B cell (primary cell): ENCODE results near the gene NXF3. TPM values are rescaled to one million over a fixed set of nuclear protein-coding genes. Genes with fewer than 3 reads are reported as not detected.

Experiments
- ATAC-seq: fragments of 200-7000 bp; cut with Tn5 transposase; one replicate; pipeline ENCODE4 v1.10.0; 2021; ENCODE audit warnings: low read depth, mild to moderate bottlenecking, moderate number of reproducible peaks, moderate library complexity
- CTCF ChIA-PET: fragments of 350-600 bp; sonication (Branson Sonifier 250); formaldehyde crosslinking; loops from one replicate; lab custom pipeline; 2021; ENCODE audit warnings: antibody characterized with exemption, inconsistent platforms; lab: Charles Lee
- POLR2A ChIA-PET: fragments of 350-600 bp; sonication (Branson Sonifier 250); formaldehyde crosslinking; loops from one replicate; lab custom pipeline; 2021; ENCODE audit warnings: antibody characterized with exemption; lab: Charles Lee
- DNase-seq: peaks from one replicate; pipeline ENCODE4 v3.0.0; 2013
- H2AFZ ChIP-seq: 2 replicates; pipeline ENCODE4 v1.6.1; 2012; ENCODE audit warnings: mild to moderate bottlenecking, low read depth, low read length; ENCODE audit not compliant: insufficient read depth, poor library complexity, severe bottlenecking
- H3K27ac ChIP-seq, 2 donors: 1 replicate in 1 of 2; 2 replicates in 1 of 2; pipeline ENCODE4 v1.5.1; 2012 to 2013; ENCODE audit warnings: low read length in 2 of 2, mild to moderate bottlenecking in 2 of 2, moderate library complexity in 1 of 2
- H3K27me3 ChIP-seq, 4 experiments: fragments of 200-600 bp in 1 of 4; sonication (generic) in 1 of 4; replicated peaks in 1 of 4; 1 replicate in 2 of 4; 2 replicates in 2 of 4; pipeline versions ENCODE4 v1.6.1 to v1.7.0; 2013 to 2016; ENCODE audit warnings: low read length in 3 of 4, mild to moderate bottlenecking in 2 of 4, mixed read lengths in 1 of 4, moderate library complexity in 1 of 4; ENCODE audit not compliant: insufficient read depth in 4 of 4, control insufficient read depth in 3 of 4; ENCODE audit errors: control extremely low read depth in 1 of 4
- H3K36me3 ChIP-seq, 2 experiments: replicated peaks in 1 of 2; 1 replicate in 1 of 2; 2 replicates in 1 of 2; pipeline versions ENCODE4 v1.6.1 to v1.7.1; 2013; ENCODE audit warnings: low read length in 1 of 2; ENCODE audit not compliant: insufficient read depth in 2 of 2, control insufficient read depth in 1 of 2; ENCODE audit errors: control extremely low read depth in 1 of 2, extremely low read depth in 1 of 2
- H3K4me1 ChIP-seq, 2 donors: fragments of 200-600 bp in 1 of 2; sonication (generic) in 1 of 2; 1 replicate in 1 of 2; 2 replicates in 1 of 2; pipeline versions ENCODE4 v1.5.1 to v1.6.1; 2013 to 2017; ENCODE audit warnings: low read length in 2 of 2; ENCODE audit not compliant: control insufficient read depth in 2 of 2, insufficient read depth in 2 of 2
- H3K4me2 ChIP-seq: replicated peaks from 2 replicates; pipeline ENCODE3; 2012; ENCODE audit warnings: mild to moderate bottlenecking, low read depth, low read length; ENCODE audit not compliant: poor library complexity, severe bottlenecking
- H3K4me3 ChIP-seq, 5 experiments: fragments of 200-600 bp in 1 of 5; sonication (generic) in 1 of 5; 1 replicate in 3 of 5; 2 replicates in 2 of 5; pipeline versions ENCODE4 v1.5.1 to v1.7.0; 2011 to 2016; ENCODE audit warnings: low read length in 4 of 5, mild to moderate bottlenecking in 4 of 5, low read depth in 2 of 5, control low read depth in 1 of 5, moderate library complexity in 1 of 5; ENCODE audit not compliant: insufficient read depth in 1 of 5; ENCODE audit errors: control extremely low read depth in 1 of 5, extremely low read depth in 1 of 5
- H3K79me2 ChIP-seq: fragments of 200-600 bp; sonication (generic); one replicate; pipeline ENCODE4 v1.6.0; 2016; ENCODE audit warnings: low read length; ENCODE audit not compliant: control insufficient read depth, insufficient read depth
- H3K9ac ChIP-seq: fragments of 200-600 bp; sonication (generic); 2 replicates; pipeline ENCODE4 v1.6.1; 2017; ENCODE audit warnings: mild to moderate bottlenecking, low read length, moderate library complexity
- H3K9me3 ChIP-seq, 3 donors: one replicate each; pipeline versions ENCODE4 v1.6.1 to v1.7.1; 2013; ENCODE audit warnings: low read length in 2 of 3; ENCODE audit not compliant: control insufficient read depth in 2 of 3, insufficient read depth in 1 of 3; ENCODE audit errors: control extremely low read depth in 1 of 3
- H4K20me1 ChIP-seq: 2 replicates; pipeline ENCODE4 v1.6.0; 2012; ENCODE audit warnings: mild to moderate bottlenecking, low read length; ENCODE audit not compliant: insufficient read depth, control insufficient read depth, poor library complexity, severe bottlenecking
- H3K27ac Mint-ChIP-seq: one replicate; pipeline ENCODE4 v1.8.0; 2021; ENCODE audit warnings: mixed read lengths
- H3K27me3 Mint-ChIP-seq: one replicate; pipeline ENCODE4 v1.8.0; 2021; ENCODE audit warnings: mixed read lengths
- H3K4me1 Mint-ChIP-seq: one replicate; pipeline ENCODE4 v1.8.0; 2021; ENCODE audit warnings: mixed read lengths
- H3K4me3 Mint-ChIP-seq: one replicate; pipeline ENCODE4 v1.8.0; 2021; ENCODE audit warnings: mixed read lengths
- H3K9me3 Mint-ChIP-seq: one replicate; pipeline ENCODE4 v1.8.0; 2022; ENCODE audit warnings: mixed read lengths; ENCODE audit not compliant: insufficient read depth
- CTCF ChIP-seq: fragments of 200-600 bp; IDR thresholded peaks from one replicate; pipeline ENCODE4 v1.8.0; 2022; ENCODE audit warnings: antibody characterized with exemption, mild to moderate bottlenecking
- EZH2 ChIP-seq: IDR thresholded peaks from 2 replicates; pipeline ENCODE4 v1.6.1; 2012; ENCODE audit warnings: borderline replicate concordance, low read depth, mild to moderate bottlenecking, moderate library complexity, low read length; ENCODE audit not compliant: insufficient read depth, poor library complexity, severe bottlenecking
- WGBS: methylation state at CpG from one replicate; pipeline ENCODE4 v1.1.5; 2013; ENCODE audit warnings: missing lambda C conversion rate; ENCODE audit not compliant: insufficient coverage; 5-methylcytosine and 5-hydroxymethylcytosine counted together
- intact Hi-C: fragments of 100-400 bp; cut with micrococcal nuclease; formaldehyde crosslinking; loops from one replicate; pipeline ENCODE4 v1.10.0; 2022
- polyA plus RNA-seq: library from polyadenylated mRNA; depleted of rRNA; stranded (reverse); fragments of >200 nt; gene quantifications from 2 replicates; pipeline ENCODE4 v1.2.3, GENCODE V29; 2012
- total RNA-seq, 2 donors: library from RNA; stranded (reverse); fragments of 120-200 nt in 1 of 2; gene quantifications; 1 replicate in 1 of 2; 2 replicates in 1 of 2; pipeline versions ENCODE4 v1.2.3 to v1.2.4, GENCODE V29; 2013 to 2022

NXF3 gene
- total and polyA plus RNA-seq, 2 donors (not counting 1 experiment from before 2014, with no cell fraction given): not detected

DNA sequence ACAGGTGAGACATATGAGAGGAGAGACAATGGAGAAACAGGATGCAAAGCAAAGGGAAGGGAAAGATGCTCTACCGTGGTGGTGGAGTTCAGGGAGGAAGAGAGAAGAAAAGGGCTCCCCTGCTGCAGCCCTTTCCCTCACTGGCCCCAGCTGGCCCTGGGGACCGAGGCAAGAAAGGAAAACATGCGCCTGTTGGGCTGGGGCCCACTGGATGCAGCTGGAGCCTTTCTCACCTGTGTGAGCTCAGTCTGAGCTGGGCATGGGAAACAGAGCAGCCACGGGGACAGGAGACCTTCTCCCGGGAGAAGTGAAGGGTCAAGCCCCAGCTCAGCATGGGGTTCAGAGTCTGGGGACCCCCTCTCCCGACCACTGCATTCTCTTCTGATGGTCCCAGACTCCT, 11.9 kb downstream of the NXF3 start:
- intact Hi-C loops: no loop called here
- H4K20me1 ChIP-seq: no peaks in the 10 kb centered on the region
- no peak overlapping the region for H3K4me3 ChIP-seq
- H3K4me1 ChIP-seq: no peaks in the 10 kb centered on the region
- H3K27me3 ChIP-seq: no peaks in the 10 kb centered on the region
- H3K27me3 Mint-ChIP-seq: no peaks in the 10 kb centered on the region
- H3K4me2 ChIP-seq: no peak overlapping the region
- DNase-seq (no peak), ATAC-seq (no peak)
- no peaks in the 10 kb centered on the region for H3K9me3 Mint-ChIP-seq
- H3K27ac ChIP-seq: no peak overlapping the region
- ChIA-PET CTCF (no interaction called here), POLR2A (no interaction called here)
- no peaks in the 10 kb centered on the region for H3K79me2 ChIP-seq
- H3K27ac Mint-ChIP-seq: no peak overlapping the region
- TF ChIP-seq CTCF (no peak), EZH2 (no peak)
- H3K4me1 Mint-ChIP-seq: no peaks in the 10 kb centered on the region
- no peak overlapping the region for H2AFZ ChIP-seq
- 100% methylated on average over 2 of the region's 6 CpGs for WGBS
- no peak overlapping the region for H3K9ac ChIP-seq
- no peaks in the 10 kb centered on the region for H3K9me3 ChIP-seq
- H3K36me3 ChIP-seq: no peaks in the 10 kb centered on the region
- H3K4me3 Mint-ChIP-seq: no peak overlapping the region

DNA sequence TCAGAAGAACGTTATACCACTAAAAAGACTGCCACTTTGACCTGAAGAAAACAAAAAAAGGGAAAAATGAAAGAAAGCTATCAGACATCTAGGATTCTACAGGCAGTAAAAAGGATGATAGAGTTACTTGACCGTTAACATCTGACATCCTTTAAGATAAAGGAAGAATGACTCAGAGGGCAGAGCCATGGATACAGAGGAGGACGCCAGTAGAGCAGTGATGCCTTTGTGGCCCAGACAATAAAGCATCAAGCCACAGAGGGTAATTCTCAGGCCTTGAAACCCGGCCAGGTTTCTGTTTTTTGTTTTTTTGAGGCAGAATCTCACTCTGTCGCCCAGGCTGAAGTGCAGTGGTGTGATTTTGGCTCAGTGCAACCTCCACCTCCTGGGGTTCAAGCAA, 19.5 kb downstream of the NXF3 start:
- no peaks in the 10 kb centered on the region for H3K9me3 Mint-ChIP-seq

More for the DNA sequence above, 19.5 kb downstream of the NXF3 start:
- no peaks in the 10 kb centered on the region for H3K36me3 ChIP-seq
- no peak overlapping the region for H3K27ac Mint-ChIP-seq
- no peak overlapping the region for H2AFZ ChIP-seq
- WGBS: 81% methylated on average over 3 of the region's 5 CpGs
- no peaks in the 10 kb centered on the region for H3K27me3 Mint-ChIP-seq
- intact Hi-C loops: no loop called here
- POLR2A ChIA-PET: no interaction called here
- H4K20me1 ChIP-seq: no peaks in the 10 kb centered on the region
- H3K9me3 ChIP-seq: no peaks in the 10 kb centered on the region
- H3K79me2 ChIP-seq: no peaks in the 10 kb centered on the region
- ATAC-seq (no peak), DNase-seq (no peak)
- no peaks in the 10 kb centered on the region for H3K27me3 ChIP-seq
- no peak overlapping the region for H3K27ac ChIP-seq
- H3K4me1 Mint-ChIP-seq: no peaks in the 10 kb centered on the region
- no peak overlapping the region for H3K4me3 Mint-ChIP-seq
- H3K9ac ChIP-seq: no peak overlapping the region
- no peaks in the 10 kb centered on the region for H3K4me1 ChIP-seq
- H3K4me2 ChIP-seq: no peak overlapping the region
- H3K4me3 ChIP-seq: no peak overlapping the region
- CTCF ChIA-PET: no interaction called here
- TF ChIP-seq EZH2: no peak
- TF ChIP-seq CTCF: no peak
